H1 (cell line): ENCODE measurements around the gene SMARCC2. TPM values are rescaled to one million over a fixed set of nuclear protein-coding genes. Genes with fewer than 3 reads are reported as not detected.

Source experiments
- CTCF ChIA-PET: fragments of 300-600 bp; sonication (Branson Sonifier 250); formaldehyde crosslinking; loops from one replicate; lab custom pipeline; 2021; ENCODE audit not compliant: partially characterized antibody; lab: Charles Lee
- POLR2A ChIA-PET: fragments of 300-600 bp; sonication (Branson Sonifier 250); formaldehyde crosslinking; loops from one replicate; lab custom pipeline; 2021; ENCODE audit warnings: inconsistent platforms; ENCODE audit not compliant: partially characterized antibody; lab: Charles Lee
- DNase-seq, 2 experiments: peaks; one replicate each; pipeline versions ENCODE4 v3.0.0 to v3.0.0-alpha.2; 2010 to 2022; ENCODE audit warnings: low spot score in 2 of 2, low read depth in 1 of 2, mixed read lengths in 1 of 2
- FAIRE-seq: peaks from 2 replicates; lab custom pipeline; 2011; peaks lifted over from hg19 to GRCh38; lab: Jason Lieb, UNC
- H2AFZ ChIP-seq: 2 replicates; pipeline ENCODE4 v1.8.1; 2012; ENCODE audit warnings: low read length, inconsistent platforms
- H2AK5ac ChIP-seq: 2 replicates; pipeline ENCODE4 v1.6.1; 2013; ENCODE audit warnings: low read depth, low read length
- H2BK120ac ChIP-seq: replicated peaks from 2 replicates; pipeline ENCODE3; 2013; ENCODE audit warnings: low read depth, low read length, inconsistent platforms
- H2BK12ac ChIP-seq: 2 replicates; pipeline ENCODE4 v1.6.1; 2013; ENCODE audit warnings: low read depth, low read length
- H2BK15ac ChIP-seq: 2 replicates; pipeline ENCODE4 v1.6.1; 2013; ENCODE audit warnings: low read length
- H2BK20ac ChIP-seq: 2 replicates; pipeline ENCODE4 v1.6.1; 2013; ENCODE audit warnings: low read length
- H2BK5ac ChIP-seq: 2 replicates; pipeline ENCODE4 v1.6.1; 2013; ENCODE audit warnings: low read depth, low read length
- H3K14ac ChIP-seq: 2 replicates; pipeline ENCODE4 v1.6.1; 2013; ENCODE audit warnings: inconsistent platforms; ENCODE audit not compliant: insufficient read length
- H3K18ac ChIP-seq: 2 replicates; pipeline ENCODE4 v1.6.1; 2013; ENCODE audit warnings: low read length; ENCODE audit errors: extremely low read depth
- H3K23ac ChIP-seq: 2 replicates; pipeline ENCODE4 v1.6.1; 2013; ENCODE audit warnings: inconsistent platforms; ENCODE audit not compliant: insufficient read length
- H3K23me2 ChIP-seq: 2 replicates; pipeline ENCODE4 v1.6.1; 2013; ENCODE audit warnings: low read depth, low read length
- H3K27ac ChIP-seq: 2 replicates; pipeline ENCODE4 v1.6.1; 2011; ENCODE audit warnings: low read depth, low read length, inconsistent platforms
- H3K27me3 ChIP-seq, 4 experiments: replicated peaks in 1 of 4; 1 replicate in 1 of 4; 2 replicates in 3 of 4; pipeline versions ENCODE4 v1.6.1 to v1.8.1; 2011 to 2013; ENCODE audit warnings: low read length in 3 of 4, mild to moderate bottlenecking in 3 of 4, inconsistent platforms in 2 of 4, mixed read lengths in 2 of 4, moderate library complexity in 1 of 4; ENCODE audit not compliant: control insufficient read depth in 3 of 4, insufficient read depth in 3 of 4; ENCODE audit errors: extremely low read depth in 1 of 4
- H3K36me3 ChIP-seq, 4 experiments: 2 replicates each; pipeline versions ENCODE4 v1.6.1 to v1.8.1; 2011 to 2013; ENCODE audit warnings: mild to moderate bottlenecking in 4 of 4, low read length in 3 of 4, moderate library complexity in 2 of 4, control low read depth in 1 of 4, inconsistent platforms in 1 of 4; ENCODE audit not compliant: insufficient read depth in 4 of 4, control insufficient read depth in 2 of 4
- H3K4ac ChIP-seq: replicated peaks from 2 replicates; pipeline ENCODE3; 2013; ENCODE audit warnings: low read length, low read depth, mixed read lengths, inconsistent platforms; ENCODE audit not compliant: insufficient read length
- H3K4me1 ChIP-seq, 4 experiments: replicated peaks in 1 of 4; 1 replicate in 1 of 4; 2 replicates in 3 of 4; pipeline versions ENCODE4 v1.6.1 to v1.8.1; 2011 to 2013; ENCODE audit warnings: low read length in 3 of 4, inconsistent platforms in 2 of 4, mixed read lengths in 1 of 4; ENCODE audit not compliant: insufficient read depth in 4 of 4, control insufficient read depth in 3 of 4
- H3K4me2 ChIP-seq, 2 experiments: 2 replicates each; pipeline versions ENCODE4 v1.6.1 to v1.8.1; 2011 to 2013; ENCODE audit warnings: low read depth in 2 of 2, low read length in 2 of 2, control low read depth in 1 of 2, inconsistent platforms in 1 of 2, mild to moderate bottlenecking in 1 of 2; ENCODE audit not compliant: insufficient read depth in 1 of 2
- H3K4me3 ChIP-seq, 4 experiments: fragments of 200-600, 300-600 bp in 1 of 4; sonication (generic), shearing (Covaris generic), sonication (Bioruptor Twin) in 1 of 4; 2 replicates each; pipeline versions ENCODE4 v1.5.1 to v1.8.1; 2011 to 2016; ENCODE audit warnings: low read length in 4 of 4, low read depth in 3 of 4, control low read depth in 2 of 4, inconsistent platforms in 2 of 4, mild to moderate bottlenecking in 2 of 4, mixed read lengths in 1 of 4, moderate library complexity in 1 of 4; ENCODE audit not compliant: insufficient read depth in 2 of 4; ENCODE audit errors: extremely low read depth in 1 of 4
- H3K56ac ChIP-seq: replicated peaks from 2 replicates; pipeline ENCODE3; 2013; ENCODE audit warnings: low read depth, mild to moderate bottlenecking, mixed read lengths, low read length, inconsistent platforms; ENCODE audit not compliant: insufficient read length
- H3K79me1 ChIP-seq: 2 replicates; pipeline ENCODE4 v1.6.1; 2013; ENCODE audit warnings: low read depth, low read length, control low read depth
- H3K79me2 ChIP-seq, 2 experiments: 2 replicates each; pipeline versions ENCODE4 v1.6.1 to v1.8.1; 2012 to 2013; ENCODE audit warnings: low read length in 2 of 2, mild to moderate bottlenecking in 2 of 2, inconsistent platforms in 1 of 2; ENCODE audit not compliant: insufficient read depth in 2 of 2, control insufficient read depth in 1 of 2
- H3K9ac ChIP-seq, 4 experiments: replicated peaks in 1 of 4; 1 replicate in 1 of 4; 2 replicates in 3 of 4; pipeline versions ENCODE4 v1.6.1 to v1.8.1; 2011 to 2013; ENCODE audit warnings: low read depth in 3 of 4, low read length in 3 of 4, control low read depth in 2 of 4, mild to moderate bottlenecking in 2 of 4, moderate library complexity in 2 of 4, inconsistent platforms in 1 of 4; ENCODE audit errors: extremely low read depth in 1 of 4
- H3K9me3 ChIP-seq, 2 experiments: 2 replicates each; pipeline versions ENCODE4 v1.6.1 to v1.8.1; 2012 to 2013; ENCODE audit warnings: mild to moderate bottlenecking in 2 of 2, moderate library complexity in 2 of 2, control low read depth in 1 of 2, inconsistent platforms in 1 of 2, low read depth in 1 of 2, low read length in 1 of 2, mixed read lengths in 1 of 2; ENCODE audit not compliant: insufficient read depth in 2 of 2
- H4K20me1 ChIP-seq, 2 experiments: replicated peaks in 1 of 2; 2 replicates each; pipeline versions ENCODE3 to v1.8.1; 2011 to 2013; ENCODE audit warnings: inconsistent platforms in 2 of 2, low read length in 2 of 2, mild to moderate bottlenecking in 1 of 2; ENCODE audit not compliant: insufficient read depth in 2 of 2, control insufficient read depth in 1 of 2
- H4K5ac ChIP-seq: 2 replicates; pipeline ENCODE4 v1.6.1; 2013; ENCODE audit warnings: low read length, low read depth, mixed read lengths, inconsistent platforms; ENCODE audit not compliant: insufficient read length
- H4K8ac ChIP-seq: 2 replicates; pipeline ENCODE4 v1.8.0; 2013; ENCODE audit warnings: mild to moderate bottlenecking, moderate library complexity, low read length, inconsistent platforms; ENCODE audit not compliant: insufficient read depth; ENCODE audit errors: extremely low read depth
- H4K91ac ChIP-seq: replicated peaks from 2 replicates; pipeline ENCODE3; 2013; ENCODE audit warnings: low read length, mixed read lengths, inconsistent platforms; ENCODE audit not compliant: insufficient read length
- ASH2L ChIP-seq: fragments of 200-600, 300-600 bp; sonication (generic); IDR thresholded peaks from one replicate; pipeline ENCODE4 v1.7.1; 2017; ENCODE audit warnings: low read length
- HDAC6 ChIP-seq: IDR thresholded peaks from one replicate; pipeline ENCODE4 v1.7.1; 2012; ENCODE audit warnings: low read depth, mild to moderate bottlenecking, inconsistent platforms, low read length, moderate library complexity
- KDM4A ChIP-seq: IDR thresholded peaks from one replicate; pipeline ENCODE4 v1.7.1; 2012; ENCODE audit warnings: low read depth, mild to moderate bottlenecking, moderate library complexity, low read length, inconsistent platforms; ENCODE audit not compliant: severe bottlenecking
- POU5F1 ChIP-seq: IDR thresholded peaks from 2 replicates; pipeline ENCODE4 v1.6.1; 2011; ENCODE audit warnings: low read depth, mild to moderate bottlenecking, low read length, moderate library complexity
- SAP30 ChIP-seq: fragments of 300-600 bp; sonication (generic); IDR thresholded peaks from 2 replicates; pipeline ENCODE4 v1.7.1; 2012; ENCODE audit warnings: low read length, moderate library complexity, mild to moderate bottlenecking, inconsistent platforms; ENCODE audit not compliant: insufficient read depth, insufficient replicate concordance
- WGBS, 2 experiments: shearing (Covaris generic) in 1 of 2; methylation state at CpG; one replicate each; pipeline versions ENCODE4 v1.1.6 to v1.1.7; 2013 to 2015; ENCODE audit warnings: low lambda C conversion rate in 2 of 2, mixed read lengths in 2 of 2, inconsistent platforms in 1 of 2, low coverage in 1 of 2, missing lambda C conversion rate in 1 of 2; ENCODE audit not compliant: insufficient replicate concordance in 2 of 2, insufficient coverage in 1 of 2, insufficient read length in 1 of 2; ENCODE audit errors: extremely low coverage in 1 of 2, missing lambda C conversion rate in 1 of 2; 5-methylcytosine and 5-hydroxymethylcytosine counted together
- polyA plus RNA-seq, 7 experiments: library from polyadenylated mRNA; depleted of rRNA in 3 of 7; stranded (reverse) in 5 of 7; unstranded in 2 of 7; fragments of >200 nt in 5 of 7; fragments of 200-250 nt in 2 of 7; gene quantifications; 1 replicate in 5 of 7; 2 replicates in 1 of 7; 4 replicates in 1 of 7; pipeline versions ENCODE4 v1.2.1 to v1.2.3, GENCODE V29; 2011 to 2013; ENCODE audit warnings: missing spikeins in 2 of 7, mixed read lengths in 2 of 7
- total RNA-seq: library from RNA; stranded (reverse); fragmentation: NEBNext Ultra II Directional; extraction: Animal tissue kit (Norgen Biotek cat#: 25700); gene quantifications from 2 replicates; pipeline ENCODE4 v1.2.1, GENCODE V29; 2021
- TF ChIP-seq, protein P1 (sequence below): IDR thresholded peaks from 2 replicates; pipeline ENCODE4 v1.6.1; 2011; ENCODE audit warnings: low read depth, mild to moderate bottlenecking, low read length; ENCODE audit not compliant: insufficient read depth
- TF ChIP-seq, protein P2 (sequence below): IDR thresholded peaks from 2 replicates; pipeline ENCODE4 v1.6.1; 2012; ENCODE audit warnings: inconsistent platforms
- TF ChIP-seq, protein P3 (sequence below), 3 experiments: IDR thresholded peaks; 1 replicate in 2 of 3; 2 replicates in 1 of 3; pipeline versions ENCODE4 v1.5.1 to v1.6.1; 2011; ENCODE audit warnings: low read length in 3 of 3, mild to moderate bottlenecking in 3 of 3, inconsistent platforms in 2 of 3, low read depth in 1 of 3, moderate library complexity in 1 of 3; ENCODE audit not compliant: insufficient read depth in 1 of 3; ENCODE audit errors: control extremely low read depth in 1 of 3

SMARCC2 gene
- total and polyA plus RNA-seq, 2 of the 8 experiments (the other 6 are each of a cell fraction or from before 2014, with no cell fraction given): 33.9 to 78.5 TPM

DNA sequence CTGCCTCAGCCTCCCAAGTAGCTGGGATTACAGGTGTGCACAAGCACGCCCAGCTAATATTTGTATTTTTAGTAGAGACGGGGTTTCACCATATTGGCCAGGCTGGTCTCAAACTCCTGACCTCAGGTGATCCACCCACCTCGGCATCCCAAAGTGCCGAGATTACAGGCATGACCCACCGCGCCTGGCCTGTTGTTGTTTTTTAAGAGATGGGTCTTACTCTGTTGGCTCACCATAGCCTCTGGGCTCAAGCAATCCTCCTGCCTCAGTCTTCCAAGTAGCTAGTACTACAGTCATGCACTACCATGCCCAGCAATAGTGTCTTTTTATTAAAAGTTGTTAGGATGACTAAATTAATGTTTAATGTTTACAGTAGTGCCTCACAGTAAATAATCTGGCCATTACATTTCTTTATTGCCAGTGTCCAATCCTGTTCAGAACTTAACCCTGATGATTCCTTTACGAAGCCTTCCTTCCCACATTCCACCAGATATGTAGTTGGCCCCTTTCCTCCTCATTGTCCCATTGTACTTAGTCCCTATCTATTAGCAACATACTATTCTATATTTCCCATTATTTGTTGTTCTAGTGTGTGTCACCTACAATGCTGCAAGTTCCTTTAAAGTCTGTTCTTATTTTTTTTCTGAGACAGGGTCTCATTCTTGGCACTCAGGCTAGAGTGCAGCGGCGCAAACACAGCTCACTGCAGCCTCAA, 8.8 kb upstream of the SMARCC2 start:
- Histone ChIP-seq H2AFZ (no peak overlapping the region), H4K8ac (no peak overlapping the region), H3K27me3 (no peaks in the 10 kb centered on the region), H2AK5ac (0 out of 2 replicates have a peak overlapping the region, but pooled peaks have one; percentile 53), H4K5ac (no peak overlapping the region), H3K56ac (no peak overlapping the region), H2BK5ac (no peak overlapping the region), H3K23me2 (no peaks in the 10 kb centered on the region), H3K4me1 (no peaks in the 10 kb centered on the region), H2BK12ac (peak overlapping the region; percentile 68; the same call in 1 of the 2 replicates), H4K20me1 (no peaks in the 10 kb centered on the region), H4K91ac (no peak overlapping the region), H3K4me3 (no peak overlapping the region), H3K18ac (no peak overlapping the region), H3K23ac (no peak overlapping the region), H3K9me3 (no peaks in the 10 kb centered on the region), H3K14ac (no peak overlapping the region), H2BK15ac (no peak overlapping the region), H3K4ac (no peak overlapping the region), H3K36me3 (no peaks in the 10 kb centered on the region), H3K79me1 (no peaks in the 10 kb centered on the region), H3K79me2 (no peaks in the 10 kb centered on the region), H3K4me2 (no peak overlapping the region), H2BK120ac (no peak overlapping the region), H3K27ac (no peak overlapping the region), H2BK20ac (no peak overlapping the region), H3K9ac (no peak overlapping the region)
- FAIRE-seq (no peak), DNase-seq (no peak)
- ChIA-PET CTCF (interaction anchor here (0.8 to 12.3 kb wide), 13 partner anchors 8 to 119 kb away, joined by 3 to 111 read pairs (median 3); partner anchors contain the start of genes COQ10A, RNF41 and SMARCC2), POLR2A (interaction anchor here (0.9 to 17.4 kb wide), 12 partner anchors 8 to 103 kb away, joined by 3 to 203 read pairs (median 4); partner anchors contain the start of genes ANKRD52, MYL6, RNF41 and RPL41)
- 92% methylated on average over 9 of the region's 9 CpGs; no CpG with 5 or more reads in 1 of the 2 experiments for WGBS, 2 experiments
- TF ChIP-seq SAP30 (no peak), POU5F1 (no peak), HDAC6 (no peak), KDM4A (no peak), ASH2L (no peak)
- TF ChIP-seq, protein P1, sequence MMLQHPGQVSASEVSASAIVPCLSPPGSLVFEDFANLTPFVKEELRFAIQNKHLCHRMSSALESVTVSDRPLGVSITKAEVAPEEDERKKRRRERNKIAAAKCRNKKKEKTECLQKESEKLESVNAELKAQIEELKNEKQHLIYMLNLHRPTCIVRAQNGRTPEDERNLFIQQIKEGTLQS: no peak
- TF ChIP-seq, protein P2, sequence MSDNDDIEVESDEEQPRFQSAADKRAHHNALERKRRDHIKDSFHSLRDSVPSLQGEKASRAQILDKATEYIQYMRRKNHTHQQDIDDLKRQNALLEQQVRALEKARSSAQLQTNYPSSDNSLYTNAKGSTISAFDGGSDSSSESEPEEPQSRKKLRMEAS: no peak
- TF ChIP-seq, protein P3, sequence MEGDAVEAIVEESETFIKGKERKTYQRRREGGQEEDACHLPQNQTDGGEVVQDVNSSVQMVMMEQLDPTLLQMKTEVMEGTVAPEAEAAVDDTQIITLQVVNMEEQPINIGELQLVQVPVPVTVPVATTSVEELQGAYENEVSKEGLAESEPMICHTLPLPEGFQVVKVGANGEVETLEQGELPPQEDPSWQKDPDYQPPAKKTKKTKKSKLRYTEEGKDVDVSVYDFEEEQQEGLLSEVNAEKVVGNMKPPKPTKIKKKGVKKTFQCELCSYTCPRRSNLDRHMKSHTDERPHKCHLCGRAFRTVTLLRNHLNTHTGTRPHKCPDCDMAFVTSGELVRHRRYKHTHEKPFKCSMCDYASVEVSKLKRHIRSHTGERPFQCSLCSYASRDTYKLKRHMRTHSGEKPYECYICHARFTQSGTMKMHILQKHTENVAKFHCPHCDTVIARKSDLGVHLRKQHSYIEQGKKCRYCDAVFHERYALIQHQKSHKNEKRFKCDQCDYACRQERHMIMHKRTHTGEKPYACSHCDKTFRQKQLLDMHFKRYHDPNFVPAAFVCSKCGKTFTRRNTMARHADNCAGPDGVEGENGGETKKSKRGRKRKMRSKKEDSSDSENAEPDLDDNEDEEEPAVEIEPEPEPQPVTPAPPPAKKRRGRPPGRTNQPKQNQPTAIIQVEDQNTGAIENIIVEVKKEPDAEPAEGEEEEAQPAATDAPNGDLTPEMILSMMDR (IDR thresholded peaks at IDR 0.05; ENCODE audit: control extremely low read depth in 1 of 3, insufficient read depth in 1 of 3, low read depth in 1 of 3, low read length in 3 of 3): no peak
